Trophoblast cell (in vitro differentiated cells and primary cell): Measurements from ENCODE around the gene EVI5.

Experiments used
- DNase-seq, 2 donors: peaks; one replicate each; pipeline ENCODE4 v3.0.0-alpha.2; 2016
- H2AFZ ChIP-seq: 2 replicates; pipeline ENCODE4 v1.6.1; 2013; ENCODE audit warnings: low read length, moderate library complexity, mild to moderate bottlenecking; ENCODE audit not compliant: insufficient read depth, poor library complexity
- H2AK5ac ChIP-seq: 2 replicates; pipeline ENCODE4 v1.6.1; 2013; ENCODE audit warnings: mild to moderate bottlenecking, low read length
- H2BK120ac ChIP-seq: 2 replicates; pipeline ENCODE4 v1.6.1; 2013; ENCODE audit warnings: low read length, mild to moderate bottlenecking, moderate library complexity; ENCODE audit not compliant: insufficient read depth, poor library complexity
- H2BK12ac ChIP-seq: 2 replicates; pipeline ENCODE4 v1.6.1; 2013; ENCODE audit warnings: mild to moderate bottlenecking, low read length, moderate library complexity
- H2BK5ac ChIP-seq: 2 replicates; pipeline ENCODE4 v1.6.1; 2013; ENCODE audit warnings: low read length, low read depth, moderate library complexity, mild to moderate bottlenecking; ENCODE audit not compliant: poor library complexity
- H3K14ac ChIP-seq: 2 replicates; pipeline ENCODE4 v1.6.1; 2013; ENCODE audit warnings: mild to moderate bottlenecking, low read length
- H3K18ac ChIP-seq: 2 replicates; pipeline ENCODE4 v1.6.1; 2013; ENCODE audit warnings: mild to moderate bottlenecking, low read length
- H3K23ac ChIP-seq: 2 replicates; pipeline ENCODE4 v1.6.1; 2013; ENCODE audit warnings: low read length
- H3K27ac ChIP-seq: 2 replicates; pipeline ENCODE4 v1.5.1; 2013; ENCODE audit warnings: low read depth, mild to moderate bottlenecking, inconsistent platforms, low read length, moderate library complexity
- H3K27me3 ChIP-seq: 2 replicates; pipeline ENCODE4 v1.6.1; 2013; ENCODE audit warnings: inconsistent platforms, mild to moderate bottlenecking, low read length, moderate library complexity; ENCODE audit not compliant: insufficient read depth
- H3K36me3 ChIP-seq, 2 experiments: 1 replicate in 1 of 2; 2 replicates in 1 of 2; pipeline ENCODE4 v1.6.1; 2013; ENCODE audit warnings: low read length in 2 of 2, mild to moderate bottlenecking in 2 of 2, moderate library complexity in 1 of 2; ENCODE audit not compliant: insufficient read depth in 2 of 2, control insufficient read depth in 1 of 2
- H3K4ac ChIP-seq: 2 replicates; pipeline ENCODE4 v1.6.1; 2013; ENCODE audit warnings: low read depth, mild to moderate bottlenecking, low read length, moderate library complexity
- H3K4me1 ChIP-seq, 2 experiments: 1 replicate in 1 of 2; 2 replicates in 1 of 2; pipeline ENCODE4 v1.6.1; 2013; ENCODE audit warnings: low read length in 2 of 2, mild to moderate bottlenecking in 2 of 2, moderate library complexity in 1 of 2; ENCODE audit not compliant: insufficient read depth in 2 of 2, control insufficient read depth in 1 of 2
- H3K4me2 ChIP-seq: 2 replicates; pipeline ENCODE4 v1.6.1; 2013; ENCODE audit warnings: inconsistent platforms, mild to moderate bottlenecking, low read length, moderate library complexity
- H3K4me3 ChIP-seq: 2 replicates; pipeline ENCODE4 v1.5.1; 2013; ENCODE audit warnings: mild to moderate bottlenecking, low read depth, low read length, inconsistent platforms
- H3K79me1 ChIP-seq: one replicate; pipeline ENCODE4 v1.6.1; 2013; ENCODE audit warnings: low read length
- H3K79me2 ChIP-seq: 2 replicates; pipeline ENCODE4 v1.6.1; 2013; ENCODE audit warnings: low read length, mild to moderate bottlenecking; ENCODE audit not compliant: control insufficient read depth, insufficient read depth, poor library complexity
- H3K9ac ChIP-seq: 2 replicates; pipeline ENCODE4 v1.6.1; 2013; ENCODE audit warnings: mild to moderate bottlenecking, low read length
- H3K9me3 ChIP-seq: 2 replicates; pipeline ENCODE4 v1.6.1; 2013; ENCODE audit warnings: low read depth, mild to moderate bottlenecking, control low read depth, inconsistent platforms, low read length; ENCODE audit not compliant: insufficient read depth
- H4K12ac ChIP-seq: 2 replicates; pipeline ENCODE4 v1.6.1; 2013; ENCODE audit warnings: low read depth, mild to moderate bottlenecking, low read length, moderate library complexity
- H4K8ac ChIP-seq: 2 replicates; pipeline ENCODE4 v1.6.1; 2013; ENCODE audit warnings: low read depth, mild to moderate bottlenecking, low read length, moderate library complexity
- H4K91ac ChIP-seq: one replicate; pipeline ENCODE4 v1.6.1; 2013; ENCODE audit warnings: low read depth, mild to moderate bottlenecking, low read length, moderate library complexity
- WGBS: extraction: QIAGEN DNeasy Blood & Tissue Kit; methylation state at CpG from one replicate; pipeline ENCODE4 v1.1.7; 2013; ENCODE audit warnings: missing lambda C conversion rate; ENCODE audit not compliant: insufficient read length, insufficient coverage; ENCODE audit errors: extremely low coverage; 5-methylcytosine and 5-hydroxymethylcytosine counted together

Gene EVI5

GRCh38 chr1:92743221-92743620 lies 41.7 kb downstream of the EVI5 start:
- H3K27me3 ChIP-seq = no peaks in the 10 kb centered on the region
- H3K79me1 ChIP-seq = no peaks in the 10 kb centered on the region
- no peak overlapping the region for H3K27ac ChIP-seq
- no peak for DNase-seq
- no peak overlapping the region for H2AFZ ChIP-seq
- no peaks in the 10 kb centered on the region for H3K36me3 ChIP-seq
- no peaks in the 10 kb centered on the region for H3K79me2 ChIP-seq
- H3K4me3 ChIP-seq = no peak overlapping the region
- H3K18ac ChIP-seq = no peak overlapping the region
- no peak overlapping the region for H2BK120ac ChIP-seq
- H4K8ac ChIP-seq = no peak overlapping the region
- no peak overlapping the region for H3K4ac ChIP-seq
- no peak overlapping the region for H2BK5ac ChIP-seq
- no peak overlapping the region for H3K9ac ChIP-seq
- H3K9me3 ChIP-seq = no peaks in the 10 kb centered on the region
- H2BK12ac ChIP-seq = no peak overlapping the region
- H4K12ac ChIP-seq = no peak overlapping the region
- no peak overlapping the region for H3K14ac ChIP-seq
- no peak overlapping the region for H3K4me2 ChIP-seq
- peaks cover 3 to 6% of the 10 kb centered on the region in 2 experiments for H3K4me1 ChIP-seq
- no CpG with 5 or more reads among the region's 8 CpGs for WGBS
- no peak overlapping the region for H4K91ac ChIP-seq
- H3K23ac ChIP-seq = no peak overlapping the region
- no peak overlapping the region for H2AK5ac ChIP-seq

- WGBS = no CpG with 5 or more reads among the region's 4 CpGs
- H4K8ac ChIP-seq = no peak overlapping the region
- H4K91ac ChIP-seq = no peak overlapping the region
- H3K23ac ChIP-seq = no peak overlapping the region
- no peaks in the 10 kb centered on the region for H3K36me3 ChIP-seq
- H2BK12ac ChIP-seq = no peak overlapping the region
- no peak overlapping the region for H3K4me3 ChIP-seq
- H3K9me3 ChIP-seq = no peaks in the 10 kb centered on the region
- H2BK5ac ChIP-seq = no peak overlapping the region
- H3K79me2 ChIP-seq = no peaks in the 10 kb centered on the region
- no peak overlapping the region for H3K27ac ChIP-seq
- no peaks in the 10 kb centered on the region for H3K4me1 ChIP-seq
- H3K4ac ChIP-seq = no peak overlapping the region
- no peak overlapping the region for H2AFZ ChIP-seq
- H3K27me3 ChIP-seq = no peaks in the 10 kb centered on the region
- H3K79me1 ChIP-seq = no peaks in the 10 kb centered on the region
- H3K4me2 ChIP-seq = no peak overlapping the region
- DNase-seq = no peak
- no peak overlapping the region for H2BK120ac ChIP-seq
- no peak overlapping the region for H3K9ac ChIP-seq
- H3K14ac ChIP-seq = no peak overlapping the region
- H2AK5ac ChIP-seq = no peak overlapping the region
- no peak overlapping the region for H4K12ac ChIP-seq
- no peak overlapping the region for H3K18ac ChIP-seq
These were observed 45.0 kb downstream of the EVI5 start for GRCh38 chr1:92739669-92740524.

- Histone ChIP-seq H3K4me3 (no peak overlapping the region), H3K18ac (no peak overlapping the region), H3K4me2 (no peak overlapping the region), H3K23ac (no peak overlapping the region), H3K9me3 (peaks cover 2% of the 10 kb centered on the region), H3K79me1 (no peaks in the 10 kb centered on the region), H2BK12ac (no peak overlapping the region), H3K36me3 (no peaks in the 10 kb centered on the region), H2BK120ac (no peak overlapping the region), H3K9ac (no peak overlapping the region), H3K4ac (no peak overlapping the region), H2BK5ac (no peak overlapping the region), H3K27me3 (no peaks in the 10 kb centered on the region), H3K79me2 (no peaks in the 10 kb centered on the region), H2AK5ac (no peak overlapping the region), H4K12ac (no peak overlapping the region), H3K14ac (no peak overlapping the region), H4K8ac (no peak overlapping the region), H3K27ac (no peak overlapping the region), H4K91ac (no peak overlapping the region), H3K4me1 (no peaks in the 10 kb centered on the region), H2AFZ (no peak overlapping the region)
- WGBS = no CpG with 5 or more reads among the region's 4 CpGs
- DNase-seq = peak in 1 of 2 donors; percentile 24
These were observed 48.5 kb downstream of the EVI5 start for GRCh38 chr1:92736395-92736794.

GRCh38 chr1:92730476-92730875 lies 54.4 kb downstream of the EVI5 start:
- peaks cover 0 to 2% of the 10 kb centered on the region in 2 experiments for H3K36me3 ChIP-seq

More at GRCh38 chr1:92730476-92730875, 54.4 kb downstream of the EVI5 start:
- H3K18ac ChIP-seq = no peak overlapping the region
- peaks cover 2% of the 10 kb centered on the region for H3K9me3 ChIP-seq
- H2BK120ac ChIP-seq = no peak overlapping the region
- H4K8ac ChIP-seq = no peak overlapping the region
- H2BK12ac ChIP-seq = no peak overlapping the region
- peaks cover 0 to under 1% of the 10 kb centered on the region in 2 experiments for H3K4me1 ChIP-seq
- no peak overlapping the region for H3K14ac ChIP-seq
- no peak overlapping the region for H3K4ac ChIP-seq
- H3K9ac ChIP-seq = no peak overlapping the region
- no peak overlapping the region for H3K4me3 ChIP-seq
- no peak overlapping the region for H3K23ac ChIP-seq
- no peaks in the 10 kb centered on the region for H3K79me2 ChIP-seq
- H2AK5ac ChIP-seq = no peak overlapping the region
- no peak overlapping the region for H3K27ac ChIP-seq
- peaks cover 2% of the 10 kb centered on the region for H3K79me1 ChIP-seq
- DNase-seq = no peak
- no peak overlapping the region for H4K91ac ChIP-seq
- no peaks in the 10 kb centered on the region for H3K27me3 ChIP-seq
- H2AFZ ChIP-seq = no peak overlapping the region
- no peak overlapping the region for H4K12ac ChIP-seq
- H3K4me2 ChIP-seq = no peak overlapping the region
- WGBS = no CpG with 5 or more reads among the region's 2 CpGs
- no peak overlapping the region for H2BK5ac ChIP-seq
